Loucy (cell line): ENCODE results near the gene SERPINB8.

ENCODE experiments used
- EZH2phosphoT487 ChIP-seq: fragments of 200-600 bp; IDR thresholded peaks from 2 replicates; pipeline ENCODE4 v1.6.1; 2018; ENCODE audit warnings: antibody characterized with exemption, mild to moderate bottlenecking, moderate library complexity, borderline replicate concordance
- TF ChIP-seq, protein P1 (sequence below): fragments of 200-600 bp; sonication (generic); conservative IDR thresholded peaks from 2 replicates; pipeline ENCODE4 v1.5.1; 2014; ENCODE audit warnings: mild to moderate bottlenecking, antibody characterized with exemption, low read length

DNA sequence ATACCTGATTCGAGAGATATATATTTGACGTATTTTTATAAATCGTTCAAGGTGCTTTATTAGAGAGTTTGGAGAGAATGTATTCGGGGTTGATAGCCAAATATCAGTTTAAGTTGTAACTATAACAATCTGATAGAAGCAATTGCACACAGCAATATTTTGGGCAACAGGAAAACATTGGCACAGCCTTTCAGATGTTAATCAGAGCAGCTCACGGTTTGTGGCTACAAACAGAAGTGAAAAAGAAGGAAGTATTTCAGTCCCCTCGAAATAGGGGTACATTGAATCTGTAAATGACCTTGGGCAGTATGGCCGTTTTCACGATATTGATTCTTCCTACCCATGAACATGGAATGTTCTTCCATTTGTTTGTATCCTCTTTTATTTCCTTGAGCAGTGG is 41.5 kb upstream of the SERPINB8 start:
- TF ChIP-seq, protein P1, sequence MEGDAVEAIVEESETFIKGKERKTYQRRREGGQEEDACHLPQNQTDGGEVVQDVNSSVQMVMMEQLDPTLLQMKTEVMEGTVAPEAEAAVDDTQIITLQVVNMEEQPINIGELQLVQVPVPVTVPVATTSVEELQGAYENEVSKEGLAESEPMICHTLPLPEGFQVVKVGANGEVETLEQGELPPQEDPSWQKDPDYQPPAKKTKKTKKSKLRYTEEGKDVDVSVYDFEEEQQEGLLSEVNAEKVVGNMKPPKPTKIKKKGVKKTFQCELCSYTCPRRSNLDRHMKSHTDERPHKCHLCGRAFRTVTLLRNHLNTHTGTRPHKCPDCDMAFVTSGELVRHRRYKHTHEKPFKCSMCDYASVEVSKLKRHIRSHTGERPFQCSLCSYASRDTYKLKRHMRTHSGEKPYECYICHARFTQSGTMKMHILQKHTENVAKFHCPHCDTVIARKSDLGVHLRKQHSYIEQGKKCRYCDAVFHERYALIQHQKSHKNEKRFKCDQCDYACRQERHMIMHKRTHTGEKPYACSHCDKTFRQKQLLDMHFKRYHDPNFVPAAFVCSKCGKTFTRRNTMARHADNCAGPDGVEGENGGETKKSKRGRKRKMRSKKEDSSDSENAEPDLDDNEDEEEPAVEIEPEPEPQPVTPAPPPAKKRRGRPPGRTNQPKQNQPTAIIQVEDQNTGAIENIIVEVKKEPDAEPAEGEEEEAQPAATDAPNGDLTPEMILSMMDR = no peak
- TF ChIP-seq EZH2phosphoT487 = no peak
